Stimulated activated CD4-positive, alpha-beta T cell treated with anti-CD3 and anti-CD28 coated beads, Interleukin-1b, Interleukin-23, amount 100 ng/mL, for 1 hour (primary cell): Measurements from ENCODE around the gene AP3D1.
"Not testable (repeated sequence)": the region's sequence is repeated elsewhere in the genome, so short reads cannot be mapped to it uniquely, and the experiment has no call there.

Source experiments
- DNase-seq, 2 donors: peaks; one replicate each; pipeline ENCODE4 v3.0.0-alpha.2; 2020; ENCODE audit warnings: low read depth in 2 of 2

AP3D1 gene

DNA sequence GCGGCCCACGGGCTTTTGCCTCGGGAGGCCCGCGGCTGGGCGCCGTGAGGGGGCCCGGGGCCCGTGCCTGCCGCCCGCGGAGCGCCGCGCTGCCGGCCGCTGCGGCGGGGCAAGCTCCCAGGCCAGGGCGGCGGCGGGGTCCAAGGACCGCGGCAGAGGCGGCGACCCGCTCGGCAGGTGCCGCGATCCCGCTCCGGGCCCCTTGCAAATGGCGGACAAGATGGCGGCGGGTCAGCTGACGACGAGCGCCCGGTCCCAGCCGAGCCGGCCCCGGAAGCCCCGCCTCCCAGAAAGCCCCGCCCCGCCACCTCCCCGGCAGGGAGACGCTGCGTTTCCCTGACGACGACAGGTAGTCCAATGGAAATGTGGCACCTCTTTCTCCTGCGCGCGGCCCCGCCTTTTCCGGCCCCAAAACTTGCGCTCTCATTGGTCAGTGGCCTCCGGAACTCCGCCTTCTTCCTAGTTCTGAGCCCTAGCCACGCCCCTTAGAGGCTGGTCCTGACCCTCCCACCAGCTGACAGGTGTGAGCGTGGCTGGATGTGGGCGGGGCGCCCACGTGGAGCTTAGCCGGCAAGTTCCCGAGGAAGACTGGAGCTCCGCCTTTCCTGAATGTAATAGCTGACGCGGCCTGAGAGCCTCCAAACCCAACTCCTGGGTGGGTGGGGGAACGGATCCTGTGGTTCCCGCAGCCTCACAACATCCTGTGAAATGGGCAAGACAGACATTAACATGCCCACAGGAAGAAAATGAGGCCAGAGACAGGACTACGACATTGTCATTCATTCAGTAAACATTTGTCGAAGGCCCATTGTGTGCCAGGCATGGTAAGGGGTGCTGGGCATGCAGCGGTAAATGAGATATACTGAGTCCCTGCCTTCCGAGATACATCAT, at the start of gene AP3D1:
AP3D1 (minus strand) TSS at position 228 of the 891 bp plus-strand sequence. CDS start 232 bp downstream, outside the sequence.
- peak; percentile 100 for DNase-seq

DNA sequence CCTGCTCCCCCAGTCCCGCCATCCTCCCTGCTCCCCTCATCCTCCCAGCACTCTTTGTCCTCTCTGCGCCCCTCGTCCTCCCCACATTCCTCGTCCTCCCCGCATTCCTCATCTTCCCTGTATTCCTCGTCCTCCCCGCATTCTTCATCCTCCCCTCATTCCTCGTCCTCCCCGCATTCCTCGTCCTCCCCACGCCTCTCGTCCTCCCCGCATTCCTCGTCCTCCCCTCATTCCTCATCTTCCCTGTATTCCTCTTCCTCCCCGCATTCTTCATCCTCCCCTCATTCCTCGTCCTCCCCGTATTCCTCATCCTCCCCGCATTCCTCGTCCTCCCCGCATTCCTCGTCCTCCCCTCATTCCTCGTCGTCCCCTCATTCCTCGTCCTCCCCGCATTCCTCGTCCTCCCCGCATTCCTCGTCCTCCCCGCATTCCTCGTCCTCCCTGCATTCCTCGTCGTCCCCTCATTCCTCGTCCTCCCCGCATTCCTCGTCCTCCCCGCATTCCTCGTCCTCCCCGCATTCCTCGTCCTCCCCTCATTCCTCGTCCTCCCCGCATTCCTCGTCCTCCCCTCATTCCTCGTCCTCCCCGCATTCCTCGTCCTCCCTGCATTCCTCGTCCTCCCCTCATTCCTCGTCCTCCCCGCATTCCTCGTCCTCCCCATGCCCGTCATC, 49.4 kb upstream of the AP3D1 start:
- not testable (repeated sequence) for DNase-seq

DNA sequence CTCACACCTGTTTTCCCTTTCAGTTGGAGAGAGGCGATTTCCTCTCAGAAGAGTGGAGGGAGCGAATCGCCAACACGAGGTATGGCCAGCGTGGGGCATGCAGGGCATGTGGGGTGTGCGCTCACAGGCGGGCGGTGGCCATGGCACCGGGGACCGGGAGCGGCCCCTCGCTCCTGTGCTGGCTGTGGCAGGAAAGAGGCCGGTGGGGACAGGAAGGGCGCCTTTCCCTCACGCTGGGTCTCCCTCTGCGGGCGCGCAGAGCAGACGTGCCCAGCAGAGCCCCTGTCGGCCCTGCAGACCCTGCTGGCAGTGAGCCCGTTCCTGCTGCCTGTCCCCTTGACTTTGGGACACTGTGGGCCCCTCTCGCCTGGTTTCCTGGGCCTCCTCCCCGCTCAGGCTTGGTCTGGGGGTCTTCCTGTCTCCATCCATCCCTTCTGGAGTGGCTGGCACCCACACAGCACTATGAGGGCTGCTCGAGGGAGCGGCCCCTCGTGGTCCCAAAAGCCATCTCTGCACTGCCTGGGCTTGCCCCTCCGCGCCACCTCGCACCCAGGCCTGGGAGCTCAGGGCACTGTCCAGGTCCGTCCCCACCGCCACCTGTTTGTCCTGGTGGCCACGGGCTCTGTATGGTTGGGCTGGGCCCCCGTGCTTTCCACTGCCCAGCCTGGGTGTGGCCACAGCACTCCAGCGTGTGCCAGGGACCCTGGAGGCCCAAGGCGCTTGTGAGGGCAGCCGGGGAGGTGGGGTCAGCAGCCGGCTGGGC, 48.7 kb upstream of the AP3D1 start:
- DNase-seq: no peak

DNA sequence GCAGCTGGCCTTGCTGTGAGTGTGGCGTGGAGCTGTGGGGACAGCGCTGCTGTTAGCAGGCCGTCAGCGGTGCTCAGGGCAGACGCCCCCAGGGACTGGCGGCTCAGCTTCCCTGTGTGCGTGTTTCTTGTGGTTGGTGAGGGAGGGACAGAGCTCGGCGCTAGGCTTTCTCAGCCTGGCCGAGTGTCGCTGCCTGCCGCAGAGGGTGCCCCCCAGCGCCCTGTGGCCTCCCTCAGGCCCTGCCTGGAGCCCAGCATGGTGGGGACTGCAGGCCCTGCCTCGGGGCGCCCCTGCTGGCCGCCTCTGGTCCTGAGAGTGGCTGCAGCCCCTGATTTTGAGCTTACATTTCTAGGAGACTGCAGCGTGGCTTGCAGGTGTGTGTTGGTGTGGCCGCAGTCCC, 47.8 kb upstream of the AP3D1 start:
- DNase-seq: no peak

DNA sequence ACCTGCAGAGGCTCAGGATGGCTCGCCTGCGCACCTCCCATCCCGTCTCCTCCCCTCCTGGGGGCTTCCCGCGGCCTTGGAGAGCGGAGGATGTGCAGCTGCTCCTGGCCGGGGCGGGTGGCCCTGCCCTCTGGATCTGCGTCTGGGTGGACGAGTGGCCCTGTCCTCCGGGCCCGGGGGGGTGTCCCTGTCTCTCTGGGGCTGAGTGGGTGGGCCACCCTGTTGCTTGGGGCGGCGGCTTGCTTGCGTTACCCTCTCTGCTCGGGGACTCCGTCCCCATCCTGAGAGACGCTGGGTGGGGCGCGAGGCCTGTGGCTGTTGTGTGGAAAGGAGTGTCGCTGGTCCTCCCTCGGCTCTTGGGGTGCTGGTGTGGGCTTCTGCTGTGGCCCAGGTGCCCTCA, 47.0 kb upstream of the AP3D1 start:
- no peak for DNase-seq

DNA sequence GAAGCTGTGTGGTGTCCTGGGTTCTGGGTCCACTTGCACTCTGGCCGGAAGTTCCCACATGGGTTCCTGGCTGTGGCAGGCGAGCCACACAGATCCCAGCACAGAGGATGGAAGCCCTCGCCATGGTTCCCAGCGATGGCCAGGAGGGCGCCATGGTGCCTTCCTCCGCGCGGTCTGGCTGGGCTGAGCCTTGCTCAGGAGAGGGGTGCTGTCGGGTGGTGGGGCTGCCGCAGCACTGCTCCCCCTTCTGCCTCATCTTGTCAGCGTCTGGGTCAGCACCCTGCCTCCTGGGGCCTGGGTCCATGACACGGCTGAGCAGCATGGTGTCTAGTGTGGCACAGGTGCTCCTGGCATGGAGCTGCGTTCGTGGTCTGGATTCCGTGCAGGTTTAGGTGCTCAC, 45.9 kb upstream of the AP3D1 start:
- DNase-seq: no peak

DNA sequence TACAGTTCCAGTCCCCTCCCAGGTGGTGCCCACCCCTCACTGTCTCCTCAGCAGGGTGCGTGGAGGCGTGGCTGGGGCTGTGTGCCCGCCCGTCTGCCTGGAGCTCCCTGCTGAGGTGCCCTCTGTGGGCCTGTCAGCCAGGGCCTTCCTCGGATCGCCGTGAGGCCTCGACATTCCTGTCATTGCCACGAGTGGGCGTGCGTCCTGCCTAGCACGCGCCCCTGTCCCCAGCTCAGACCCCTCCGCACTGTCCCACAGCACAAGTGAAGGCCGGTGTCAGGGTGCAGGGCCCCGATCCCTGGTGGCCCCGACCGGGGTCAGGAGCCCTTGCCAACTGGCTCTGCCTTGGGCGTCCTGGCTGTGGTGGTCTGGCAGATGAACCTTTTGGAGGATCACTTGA, 44.5 kb upstream of the AP3D1 start:
- DNase-seq: no peak

DNA sequence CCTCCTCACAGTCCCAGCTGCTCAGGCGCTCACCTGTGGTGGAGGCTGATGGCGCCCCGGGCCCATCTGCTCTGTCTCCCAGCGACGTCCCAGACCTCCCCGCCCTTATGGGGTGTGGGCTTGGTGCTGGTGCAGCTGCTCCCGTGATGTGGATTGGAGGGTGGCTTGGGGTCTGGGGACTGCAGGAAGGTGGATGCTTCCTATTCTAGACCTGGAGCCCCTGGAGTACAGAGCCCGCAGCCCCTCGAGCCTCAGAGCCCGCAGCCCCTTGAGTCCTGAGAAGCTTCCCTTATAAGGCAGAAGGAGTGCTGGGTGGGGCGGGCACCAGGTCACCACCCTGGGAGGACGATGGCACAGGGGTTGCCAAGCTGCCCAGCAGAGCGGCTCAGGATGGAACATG, 44.0 kb upstream of the AP3D1 start:
- DNase-seq: no peak

DNA sequence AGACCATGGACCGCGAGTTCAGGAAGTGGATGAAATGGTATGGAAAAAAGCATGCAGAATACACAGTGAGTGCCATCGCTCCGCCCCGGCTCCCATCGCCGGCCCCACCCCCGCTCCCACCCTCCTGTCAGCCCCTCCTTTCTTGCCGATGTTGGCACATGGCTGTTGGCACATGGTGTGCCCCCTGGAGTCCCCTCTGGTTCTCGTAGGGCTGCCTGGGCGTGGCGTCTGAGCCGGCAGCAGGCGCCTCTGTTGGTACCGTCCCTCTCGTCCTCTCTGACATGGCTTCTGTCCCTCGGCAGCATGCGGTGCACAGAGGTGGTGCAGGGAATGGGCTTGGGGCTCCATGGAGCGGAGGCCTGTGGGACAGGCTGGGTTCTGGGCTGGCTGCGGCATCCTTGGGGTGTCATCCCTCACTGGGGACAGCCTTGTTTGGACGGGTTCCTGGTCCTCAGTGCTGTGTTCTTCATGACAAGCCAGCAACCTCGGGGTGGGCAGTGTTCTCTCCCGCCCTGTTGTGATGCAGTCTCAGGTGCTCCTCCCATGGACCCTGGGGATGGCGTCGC, 43.2 kb upstream of the AP3D1 start:
- no peak for DNase-seq

DNA sequence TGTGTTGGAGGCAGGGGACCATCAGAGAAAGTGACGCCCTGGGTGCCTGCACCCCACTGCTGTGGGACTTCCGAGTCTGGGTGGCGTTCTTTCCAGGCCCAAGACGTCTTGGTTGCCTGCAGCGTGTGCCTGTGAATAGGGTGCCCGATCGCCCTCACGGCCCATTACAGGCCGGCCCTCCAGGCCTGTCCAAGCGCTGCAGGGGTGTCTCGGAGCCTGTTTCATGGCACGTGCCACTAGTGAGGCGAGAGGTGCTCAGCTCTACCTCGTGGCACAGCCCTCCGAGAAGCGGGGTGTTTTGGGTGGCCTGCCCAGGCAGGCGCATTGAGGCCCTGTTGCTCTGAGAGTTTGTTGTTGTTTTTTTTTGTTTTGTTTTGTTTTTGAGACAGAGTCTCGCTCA, 42.4 kb upstream of the AP3D1 start:
- DNase-seq: no peak

DNA sequence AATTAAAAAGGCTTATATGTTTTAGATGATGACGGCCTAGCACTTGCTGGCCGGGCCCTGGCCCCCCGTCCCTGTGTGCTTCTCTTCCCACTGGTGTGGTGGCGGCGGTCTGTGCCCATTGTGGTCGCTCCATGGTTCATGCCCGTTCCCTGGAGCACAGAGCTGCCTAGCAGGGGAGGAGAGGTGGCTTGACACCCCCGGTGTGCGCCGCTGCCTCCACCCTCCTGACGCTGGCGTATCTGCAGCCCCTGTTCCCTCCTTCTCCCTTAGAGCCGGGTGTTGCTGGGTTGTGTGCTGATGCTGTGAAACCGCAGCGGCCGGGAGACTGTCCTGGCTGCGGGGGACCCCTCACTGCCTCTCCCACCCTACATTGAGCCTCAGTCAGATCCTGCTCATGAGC, 41.5 kb upstream of the AP3D1 start:
- DNase-seq: no peak

DNA sequence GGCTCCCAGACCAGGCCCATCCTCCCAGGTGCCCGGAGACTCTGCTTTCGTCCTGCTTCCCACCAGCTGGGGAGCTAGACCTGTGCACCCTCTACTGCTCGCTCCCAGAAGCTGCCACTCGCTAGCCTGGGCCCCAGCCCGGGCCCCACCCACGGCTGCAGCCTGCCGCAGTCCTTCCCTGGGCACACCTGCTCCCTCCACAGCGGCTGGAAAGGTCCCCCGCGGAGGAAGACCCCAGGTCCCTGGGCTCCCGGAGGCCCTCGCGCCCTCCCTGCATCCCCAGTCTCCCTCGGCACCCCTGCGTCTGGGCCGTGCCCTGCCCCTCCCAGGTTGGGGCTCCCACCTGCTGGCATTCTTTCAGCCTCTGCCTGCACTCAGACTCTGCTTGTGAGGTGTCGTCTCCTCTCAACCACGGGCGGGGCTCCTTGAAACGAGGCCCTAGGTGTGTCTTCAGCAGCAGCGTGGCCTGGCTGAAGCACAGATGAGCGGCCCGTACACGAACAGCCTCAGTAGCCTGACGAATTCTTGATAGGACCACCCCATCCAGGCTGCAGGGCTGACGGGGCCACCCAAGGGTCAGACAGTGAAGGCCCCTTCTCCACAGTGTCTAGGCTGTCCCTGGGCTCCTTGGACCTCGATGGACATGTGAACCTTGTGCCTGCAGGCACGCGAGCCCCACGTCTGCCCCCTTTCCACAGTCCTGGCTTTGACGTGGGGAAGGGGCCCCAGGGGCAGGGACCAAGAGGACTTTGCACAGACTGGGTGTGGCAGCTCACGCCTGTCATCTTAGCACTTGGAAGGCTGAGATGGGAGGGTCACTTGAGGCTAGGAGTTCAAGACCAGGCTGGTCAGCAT, 40.3 kb upstream of the AP3D1 start:
- DNase-seq: no peak

DNA sequence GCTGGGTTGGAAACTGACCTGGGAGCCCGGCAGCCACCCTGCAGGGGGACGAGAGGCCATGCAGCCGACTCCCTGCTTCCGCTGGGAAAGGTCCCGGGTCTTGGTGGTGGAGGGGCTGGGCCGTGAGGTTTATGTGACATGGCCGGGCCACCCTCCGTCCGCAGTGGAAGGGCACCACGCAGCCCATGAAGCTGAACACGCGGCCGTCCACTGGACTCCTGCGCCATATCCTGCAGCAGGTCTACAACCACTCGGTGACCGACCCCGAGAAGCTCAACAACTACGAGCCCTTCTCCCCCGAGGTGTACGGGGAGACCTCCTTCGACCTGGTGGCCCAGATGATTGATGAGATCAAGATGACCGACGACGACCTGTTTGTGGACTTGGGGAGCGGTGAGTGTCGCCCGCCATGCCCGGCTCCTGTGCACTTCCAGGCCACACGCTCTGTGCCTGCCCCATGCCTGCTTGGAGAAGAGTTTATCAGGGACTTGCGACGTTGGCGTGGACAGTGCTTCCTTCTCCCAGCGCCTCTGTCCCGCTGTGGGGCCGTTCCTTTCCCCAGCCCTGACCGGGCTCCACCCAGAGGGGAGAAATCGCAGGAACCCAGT, 39.6 kb upstream of the AP3D1 start:
- DNase-seq: no peak

DNA sequence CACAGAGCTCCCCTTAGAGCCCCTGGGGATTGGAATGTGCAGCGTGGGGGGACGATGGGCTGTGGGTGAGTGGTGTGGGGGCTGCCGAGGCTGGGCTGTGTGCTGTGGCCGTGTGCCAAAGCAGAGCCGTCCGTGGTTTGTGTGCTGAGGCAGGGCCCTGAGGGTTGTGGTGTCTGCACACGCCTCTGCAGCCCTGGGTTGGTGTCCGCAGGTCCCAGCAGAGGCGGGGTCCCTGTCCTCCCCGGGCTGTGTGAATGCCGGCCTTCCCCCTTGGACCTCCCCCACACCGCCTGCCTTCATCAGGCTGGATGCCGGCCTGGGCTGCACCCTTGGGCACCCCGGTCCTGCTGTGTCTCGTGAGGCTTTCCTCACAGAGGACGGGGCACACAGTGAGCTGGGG, 38.5 kb upstream of the AP3D1 start:
- DNase-seq: no peak

DNA sequence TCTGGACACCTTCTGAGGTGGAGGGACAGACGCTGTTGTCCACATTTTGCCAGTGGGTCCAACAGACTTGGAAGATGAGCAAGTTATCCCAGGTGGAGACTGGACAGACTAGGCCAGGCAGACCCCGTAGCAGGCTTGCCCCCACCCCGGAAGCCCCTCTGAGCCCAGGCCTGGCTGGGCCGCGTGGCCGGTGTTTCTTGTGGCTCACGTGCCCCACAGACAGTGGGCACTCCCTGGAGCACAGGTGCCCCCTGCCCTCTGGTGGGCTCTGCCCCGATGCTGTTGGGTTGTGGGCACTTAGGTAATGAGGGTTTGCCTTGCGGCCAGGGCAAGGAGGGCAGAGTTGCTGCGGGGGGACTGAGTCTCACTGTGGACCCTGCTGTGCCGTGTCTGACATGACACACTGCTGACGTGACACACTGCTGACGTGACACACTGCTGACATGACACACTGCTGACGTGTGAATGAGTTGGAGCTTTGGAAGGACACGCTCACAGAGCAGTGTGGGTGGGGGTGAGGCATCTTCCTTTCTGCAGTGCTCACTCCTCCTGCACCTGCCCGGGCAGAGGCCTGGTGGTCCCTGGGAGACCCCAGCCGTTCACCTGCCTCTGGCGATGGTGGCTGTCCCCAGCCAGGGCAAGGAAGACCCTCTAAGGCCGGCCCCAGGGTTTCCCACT, 37.5 kb upstream of the AP3D1 start:
- no peak for DNase-seq

DNA sequence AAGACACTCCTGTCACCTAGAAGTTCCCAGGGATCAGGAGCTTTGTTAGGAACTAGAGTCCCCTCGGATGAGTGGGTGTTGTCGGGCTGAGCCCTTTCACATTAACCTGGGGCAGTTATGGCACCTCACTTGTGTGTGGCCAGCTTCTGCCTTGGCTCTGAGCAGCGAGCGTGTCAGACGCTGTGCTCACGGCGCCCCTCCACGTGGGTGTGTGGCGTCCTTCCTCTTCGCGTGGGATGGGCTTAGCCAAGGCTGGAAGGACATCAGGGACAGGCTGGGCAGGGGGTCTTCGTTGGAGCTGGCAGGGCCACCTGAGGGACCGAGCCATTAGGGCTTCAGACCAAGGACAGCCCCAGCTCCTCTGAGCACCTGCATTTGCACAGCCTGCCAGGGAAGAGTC, 35.8 kb upstream of the AP3D1 start:
- no peak for DNase-seq

DNA sequence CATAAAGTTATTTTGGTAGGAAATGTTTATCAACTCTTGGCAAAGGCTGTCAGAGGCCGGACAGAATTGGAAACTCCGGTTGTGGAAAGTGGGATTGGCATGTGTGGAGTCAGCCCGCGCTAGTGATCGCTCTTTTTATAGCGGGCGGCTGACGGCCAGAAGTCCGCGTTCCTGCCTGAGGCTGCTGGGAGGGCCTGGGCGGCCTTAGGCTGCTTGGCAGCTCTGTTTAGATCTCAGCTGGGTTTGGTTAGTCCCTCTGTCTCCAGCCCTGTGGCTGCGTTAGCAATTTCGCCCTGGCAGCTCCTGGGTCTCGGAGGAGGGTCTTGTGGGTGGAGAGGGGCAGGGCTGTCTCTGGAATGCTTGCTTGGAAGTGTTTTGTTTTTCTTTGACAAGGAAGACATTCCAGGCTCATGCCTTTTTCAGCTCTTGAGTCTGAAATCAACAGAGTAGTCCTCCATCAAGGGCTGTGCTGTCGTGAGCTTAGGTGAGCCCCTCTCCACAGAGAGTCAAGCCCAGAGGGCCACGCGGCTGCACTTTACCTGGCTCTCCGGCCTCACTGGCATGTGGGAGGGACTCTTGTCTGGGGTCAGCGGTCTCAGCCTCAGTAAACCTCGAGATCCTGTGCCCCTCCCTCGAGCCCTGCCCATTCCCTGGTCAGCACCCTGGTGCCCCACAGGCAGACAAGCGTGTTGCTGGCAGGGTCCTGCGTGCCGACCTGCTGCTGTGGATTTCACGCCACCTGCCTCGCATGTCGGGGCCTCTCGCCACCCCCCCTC, 34.9 kb upstream of the AP3D1 start:
- DNase-seq: no peak

DNA sequence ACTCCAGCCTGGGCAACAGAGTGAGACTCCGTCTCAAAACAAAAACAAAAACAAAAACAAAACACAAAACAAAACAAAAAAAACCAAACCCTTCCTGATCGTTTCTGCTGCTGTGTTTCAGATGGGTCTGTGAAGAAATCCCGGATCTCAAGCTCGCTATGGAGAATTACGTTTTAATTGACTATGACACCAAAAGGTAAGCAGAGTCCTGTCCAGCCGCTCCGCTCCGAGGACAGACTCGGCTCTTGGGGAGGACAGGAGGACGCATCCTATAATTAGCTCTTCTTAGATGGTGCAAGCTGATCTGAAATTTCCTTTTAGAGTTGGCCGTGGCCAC, 34.3 kb upstream of the AP3D1 start:
- no peak for DNase-seq

DNA sequence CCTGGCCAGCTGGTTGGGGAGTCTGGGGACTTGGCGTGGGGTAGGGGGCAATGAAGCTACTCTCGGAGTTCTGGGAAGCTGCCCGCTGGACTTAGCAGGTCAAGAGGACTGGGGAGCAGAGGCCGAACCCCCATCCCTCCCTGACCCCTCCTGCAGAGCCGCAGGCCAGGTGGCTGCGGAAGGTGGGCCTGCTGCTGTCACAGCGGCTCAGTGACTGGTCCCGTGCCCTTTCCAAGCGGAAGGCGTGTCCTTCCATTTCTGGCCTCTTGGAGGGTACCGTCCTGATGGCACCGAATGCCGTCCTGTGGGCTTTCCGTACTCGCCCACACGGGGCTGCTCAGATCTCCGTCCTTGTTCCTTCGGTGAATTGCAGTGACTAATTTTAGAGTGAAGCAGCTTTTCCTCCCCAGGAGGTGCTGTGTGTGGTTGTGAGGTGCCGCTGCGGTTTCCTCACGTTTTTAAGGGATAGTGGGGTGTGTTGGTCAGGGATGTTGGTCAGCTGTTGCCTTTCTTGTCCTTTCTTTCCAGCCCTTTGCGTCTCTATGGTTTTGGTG, 33.1 kb upstream of the AP3D1 start:
- DNase-seq: no peak
